Stimulated activated CD4-positive, alpha-beta T cell treated with anti-CD3 and anti-CD28 coated beads, Interleukin-15, amount 100 ng/mL, for 48 hours (primary cell): Measurements from ENCODE around the gene BNC2.

ENCODE experiments used
- DNase-seq, 2 donors: peaks; one replicate each; pipeline ENCODE4 v3.0.0-alpha.2; 2020; ENCODE audit warnings: low read depth in 2 of 2

Gene BNC2

GRCh38 chr9:16679327-16679821 is 191.1 kb downstream of the BNC2 start:
- DNase-seq = no peak

GRCh38 chr9:16676519-16676918 is 194.0 kb downstream of the BNC2 start:
- no peak for DNase-seq

GRCh38 chr9:16675131-16675530 is 195.3 kb downstream of the BNC2 start:
- DNase-seq = no peak

GRCh38 chr9:16673171-16673570 is 197.3 kb downstream of the BNC2 start:
- DNase-seq = no peak

GRCh38 chr9:16672501-16672900 is 198.0 kb downstream of the BNC2 start:
- DNase-seq = no peak

- DNase-seq = no peak
Measured at GRCh38 chr9:16671591-16672137, 198.8 kb downstream of the BNC2 start.

GRCh38 chr9:16670791-16671190 is 199.7 kb downstream of the BNC2 start:
- no peak for DNase-seq

GRCh38 chr9:16668734-16669295 is 201.7 kb downstream of the BNC2 start:
- DNase-seq = no peak

GRCh38 chr9:16664211-16664610 is 206.3 kb downstream of the BNC2 start:
- no peak for DNase-seq

GRCh38 chr9:16661816-16662215 is 208.7 kb downstream of the BNC2 start:
- no peak for DNase-seq

GRCh38 chr9:16659096-16659495 is 211.4 kb downstream of the BNC2 start:
- DNase-seq = no peak

- no peak for DNase-seq
Measured at GRCh38 chr9:16656432-16657169, 213.9 kb downstream of the BNC2 start.

- no peak for DNase-seq
Measured at GRCh38 chr9:16654596-16655126, 215.8 kb downstream of the BNC2 start.

- no peak for DNase-seq
Measured at GRCh38 chr9:16653491-16654399, 216.7 kb downstream of the BNC2 start.

- no peak for DNase-seq
Measured at GRCh38 chr9:16652582-16652981, 217.9 kb downstream of the BNC2 start.

- DNase-seq = no peak
Measured at GRCh38 chr9:16651446-16651964, 219.0 kb downstream of the BNC2 start.

GRCh38 chr9:16645970-16646369 is 224.5 kb downstream of the BNC2 start:
- no peak for DNase-seq

- DNase-seq = no peak
Measured at GRCh38 chr9:16642421-16643109, 227.9 kb downstream of the BNC2 start.

- DNase-seq = no peak
Measured at GRCh38 chr9:16640649-16641048, 229.8 kb downstream of the BNC2 start.

- no peak for DNase-seq
Measured at GRCh38 chr9:16639644-16640043, 230.8 kb downstream of the BNC2 start.

- no peak for DNase-seq
Measured at GRCh38 chr9:16637911-16638310, 232.6 kb downstream of the BNC2 start.
